ENCODE measurements around the gene TECR. TPM values are rescaled to one million over a fixed set of nuclear protein-coding genes. Genes with fewer than 3 reads are reported as not detected.

The TECR gene
- total and polyA plus RNA-seq, 2 of the 13 experiments (the other 11 are each of a cell fraction or from before 2014, with no cell fraction given), result 54.9 to 121 TPM

GRCh38 chr19:14571695-14572490 is 42.5 kb downstream of the TECR start, which contains the start of gene NDUFB7 (continued):
- TF ChIP-seq ZNF556 (CRISPR knock-in tag; IDR thresholded peaks at IDR 0.05; ENCODE audit: borderline replicate concordance), result peak; percentile 95; the same call in 1 of the 2 replicates
- peak; percentile 59; the same call in 1 of the 2 replicates for TF ChIP-seq NFE2L1 (CRISPR knock-in tag; IDR thresholded peaks at IDR 0.05; ENCODE audit: borderline replicate concordance)
- peak; percentile 95 for TF ChIP-seq HOXA3 (CRISPR knock-in tag; IDR thresholded peaks at IDR 0.05)
- peak; percentile 72 for TF ChIP-seq RCOR2 (CRISPR knock-in tag; IDR thresholded peaks at IDR 0.05)
- TF ChIP-seq CENPBD1 (CRISPR knock-in tag; IDR thresholded peaks at IDR 0.05; ENCODE audit: borderline replicate concordance, low read depth), result no peak; the same call in 1 of the 2 replicates
- TF ChIP-seq SIN3B (IDR thresholded peaks at IDR 0.05; ENCODE audit: low read length), result no peak; the same call in 1 of the 2 replicates
- no peak for TF ChIP-seq KDM6A (CRISPR knock-in tag; IDR thresholded peaks at IDR 0.05; ENCODE audit: low read depth)
- 0 out of 2 replicates have a peak, but pooled peaks have one; percentile 31 for TF ChIP-seq ZFP1 (CRISPR knock-in tag; IDR thresholded peaks at IDR 0.05)
- TF ChIP-seq GABPB1 (CRISPR knock-in tag; IDR thresholded peaks at IDR 0.05), result peak; percentile 99
- no peak for TF ChIP-seq ZBTB46 (CRISPR knock-in tag; IDR thresholded peaks at IDR 0.05; ENCODE audit: borderline replicate concordance)
- TF ChIP-seq ZNF232 (CRISPR knock-in tag; IDR thresholded peaks at IDR 0.05; ENCODE audit: borderline replicate concordance), result peak; percentile 71; the same call in 1 of the 2 replicates
- no peak for TF ChIP-seq GPN1 (CRISPR knock-in tag; IDR thresholded peaks at IDR 0.05; ENCODE audit: borderline replicate concordance)
- no peak for TF ChIP-seq BHLHE40 (IDR thresholded peaks at IDR 0.05; ENCODE audit: low read length)
- TF ChIP-seq TAF15 (IDR thresholded peaks at IDR 0.05; ENCODE audit: low read depth, low read length, poor library complexity, severe bottlenecking), result no peak
- TF ChIP-seq ATM (IDR thresholded peaks at IDR 0.05; ENCODE audit: borderline replicate concordance), result no peak
- TF ChIP-seq FOXP1 (IDR thresholded peaks at IDR 0.05), result no peak
- 0 out of 2 replicates have a peak, but pooled peaks have one; percentile 27 for TF ChIP-seq FOXP1 (CRISPR knock-in tag; IDR thresholded peaks at IDR 0.05)
- no peak for TF ChIP-seq PCBP2 (optimal IDR thresholded peaks at IDR 0.05; ENCODE audit: low read depth, low read length, poor library complexity, severe bottlenecking)
- TF ChIP-seq BATF2 (CRISPR knock-in tag; IDR thresholded peaks at IDR 0.05), result no peak; the same call in 1 of the 2 replicates
- TF ChIP-seq ZNF274 (CRISPR knock-in tag; IDR thresholded peaks at IDR 0.05), result peak; percentile 95
- TF ChIP-seq ZNF512B (CRISPR knock-in tag; IDR thresholded peaks at IDR 0.05; ENCODE audit: borderline replicate concordance), result no peak
- TF ChIP-seq HOXD1 (CRISPR knock-in tag; IDR thresholded peaks at IDR 0.05), result no peak
- TF ChIP-seq ZNF501 (CRISPR knock-in tag; IDR thresholded peaks at IDR 0.05), result peak; percentile 77
- no peak for TF ChIP-seq ZNF451 (CRISPR knock-in tag; IDR thresholded peaks at IDR 0.05)
- TF ChIP-seq SALL1 (CRISPR knock-in tag; IDR thresholded peaks at IDR 0.05), result peak; percentile 91
- TF ChIP-seq ZFP36L1 (CRISPR knock-in tag; IDR thresholded peaks at IDR 0.05), result peak; percentile 68; the same call in 1 of the 2 replicates
- no peak; the same call in 1 of the 2 replicates for TF ChIP-seq SOX5 (CRISPR knock-in tag; IDR thresholded peaks at IDR 0.05; ENCODE audit: borderline replicate concordance)
